Activated T-cell treated with anti-CD3 and anti-CD28 coated beads for 4 hours (primary cell): Measurements from ENCODE around the gene ZNF888.
A peak's percentile ranks its signal among the peaks of the same experiment; 100 is the strongest.
"Not testable (repeated sequence)": the region's sequence is repeated elsewhere in the genome, so short reads cannot be mapped to it uniquely, and the experiment has no call there.

Experiments used
- DNase-seq: peaks from one replicate; pipeline ENCODE4 v3.0.0-alpha.2; 2020

The ZNF888 gene

DNA sequence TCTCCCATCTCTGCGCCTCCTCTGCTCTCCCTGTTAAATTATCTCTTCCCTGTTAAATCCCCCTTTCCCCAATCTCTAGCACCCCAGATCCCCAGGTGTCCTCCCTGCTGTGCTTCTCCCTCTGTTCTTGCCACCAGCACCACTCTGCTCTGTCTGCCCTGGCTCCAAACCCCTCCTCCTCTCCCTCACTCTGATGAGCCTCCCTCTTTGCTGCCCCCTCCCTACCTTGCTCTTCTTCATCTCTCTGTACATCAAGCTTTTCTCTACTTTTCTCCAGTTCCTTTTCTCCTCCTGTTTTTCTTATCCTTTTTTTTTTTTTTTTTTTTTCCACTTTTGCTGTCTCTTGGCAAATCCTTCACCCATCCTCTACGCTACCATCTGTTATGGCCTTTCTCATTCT lies 18.3 kb upstream of the ZNF888 start:
- not testable (repeated sequence) for DNase-seq

DNA sequence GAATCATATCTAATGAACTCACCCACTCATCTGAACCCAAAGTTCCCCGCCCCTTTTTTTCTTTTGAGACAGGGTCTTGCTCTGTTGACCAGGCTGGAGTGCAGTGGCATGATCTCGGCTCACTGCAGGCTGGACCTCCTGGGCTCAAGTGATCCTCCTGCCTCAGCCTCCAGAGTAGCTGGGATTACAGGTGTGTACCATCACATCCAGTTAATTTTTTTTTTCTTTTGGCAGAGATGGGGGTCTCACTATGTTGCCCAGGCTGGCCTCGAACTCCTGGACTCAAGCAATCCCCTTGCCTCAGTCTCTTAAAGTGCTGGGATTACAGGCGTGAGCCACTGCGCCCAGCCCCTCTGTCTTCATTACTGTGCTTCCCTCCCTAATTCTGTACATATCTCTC lies 17.7 kb upstream of the ZNF888 start:
- not testable (repeated sequence) for DNase-seq

DNA sequence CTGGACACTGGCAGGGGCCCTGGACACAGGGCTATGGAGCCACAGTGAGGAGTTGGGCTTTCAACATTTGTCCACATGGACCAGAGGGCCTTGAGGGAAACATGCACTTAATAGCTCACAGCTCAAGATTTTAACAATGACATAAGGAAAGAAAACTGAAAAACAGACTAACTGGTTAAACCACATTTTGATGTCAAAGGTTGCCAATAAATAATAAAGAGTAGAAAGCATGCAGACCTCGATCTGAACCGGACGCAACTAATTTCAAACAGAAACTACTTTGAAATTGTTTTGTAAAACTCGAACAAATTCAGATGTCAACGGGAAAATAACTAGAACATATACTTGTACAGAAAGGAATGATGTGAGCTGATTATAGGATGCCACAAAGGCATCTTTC lies 15.5 kb upstream of the ZNF888 start:
- DNase-seq = no peak

DNA sequence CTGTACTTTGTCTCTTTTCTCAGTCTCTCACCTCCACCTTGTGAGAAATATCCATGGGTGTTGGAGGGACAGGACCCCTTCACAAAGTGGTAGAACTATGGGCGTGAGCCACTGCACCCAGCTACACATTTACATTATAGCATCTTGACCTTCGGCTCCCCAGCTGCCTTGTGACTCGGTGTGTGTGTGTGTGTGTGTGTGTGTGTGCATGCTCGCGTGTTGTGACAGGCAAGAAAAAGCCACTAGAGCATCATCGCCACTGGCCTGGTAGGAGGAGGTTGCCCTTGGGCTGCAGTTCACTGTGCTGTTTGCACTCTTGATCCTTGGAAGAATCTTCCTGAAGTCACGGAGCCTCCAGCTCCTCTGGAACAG lies 13.7 kb upstream of the ZNF888 start:
- DNase-seq = no peak

DNA sequence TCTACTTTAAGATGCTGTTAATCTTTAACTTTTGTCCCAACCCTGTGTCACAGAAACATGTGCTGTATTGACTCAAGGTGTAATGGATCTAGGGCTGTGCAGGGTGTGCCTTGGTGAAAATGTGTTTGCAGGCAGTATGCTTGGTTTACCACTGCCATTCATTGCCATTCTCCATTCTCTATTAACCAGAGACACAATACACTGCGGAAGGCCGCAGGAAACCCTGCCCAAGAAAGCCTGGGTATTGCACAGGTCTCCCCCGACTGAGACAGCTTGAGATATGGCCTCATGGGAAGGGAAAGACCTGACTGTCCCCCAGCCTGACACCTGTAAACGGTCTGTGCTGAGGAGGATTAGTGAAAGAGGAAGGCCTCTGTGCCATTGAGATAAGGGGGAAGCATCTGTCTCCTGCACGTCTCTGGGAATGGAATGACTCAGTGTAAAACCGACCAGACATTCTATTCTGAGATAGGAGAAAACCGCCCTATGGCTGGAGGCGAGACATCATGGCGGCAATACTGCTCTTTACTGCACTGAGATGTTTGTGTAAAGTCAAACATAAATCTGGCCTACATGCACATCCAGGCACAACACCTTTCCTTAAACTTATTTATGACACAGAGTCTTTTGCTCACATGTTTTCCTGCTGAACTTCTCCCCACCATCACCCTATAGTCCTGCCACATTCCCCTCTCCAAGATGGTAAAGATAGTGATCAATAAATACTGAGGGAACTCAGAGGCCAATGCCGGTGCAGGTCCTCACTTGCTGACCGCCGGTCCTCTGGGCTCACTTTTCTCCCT lies 13.1 kb upstream of the ZNF888 start:
- DNase-seq = no peak

DNA sequence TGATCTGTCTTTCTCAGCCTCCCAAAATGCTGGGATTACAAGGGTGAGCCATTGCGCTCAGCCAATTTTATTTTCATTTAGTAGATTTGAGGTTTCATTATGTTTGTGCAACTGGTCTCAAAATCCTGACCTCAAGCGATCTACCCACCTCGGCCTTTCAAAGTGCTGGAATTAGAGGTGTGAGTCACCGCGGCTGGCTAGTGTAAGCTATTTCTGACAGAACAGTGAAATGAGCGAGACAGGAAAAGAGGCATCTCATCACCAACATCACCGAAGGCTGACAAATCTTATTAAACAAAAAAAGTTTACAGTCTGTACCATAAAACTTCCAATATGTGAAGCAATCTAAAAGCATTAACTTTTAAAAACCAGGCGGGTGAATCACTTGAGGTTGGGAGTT lies 12.2 kb upstream of the ZNF888 start:
- no peak for DNase-seq

DNA sequence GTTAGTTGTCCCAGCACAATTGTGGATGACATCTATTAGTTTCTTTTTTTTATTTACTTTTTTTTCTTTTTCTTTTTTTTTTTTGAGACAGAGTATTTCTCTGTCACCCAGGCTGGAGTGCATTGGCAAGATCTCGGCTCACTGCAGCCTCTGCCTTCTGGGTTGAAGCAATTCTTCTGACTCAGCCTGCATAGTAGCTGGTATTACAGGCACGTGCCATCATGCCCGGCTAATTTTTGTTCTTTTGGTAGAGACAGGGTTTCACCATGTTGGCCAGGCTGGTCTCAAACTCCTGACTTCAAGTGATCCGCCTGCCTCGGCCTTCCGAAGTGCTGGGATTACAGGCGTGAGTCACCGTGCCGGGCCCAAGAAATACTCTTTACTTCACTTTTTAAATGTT lies 1.4 kb upstream of the ZNF888 start:
- DNase-seq = not testable (repeated sequence)

DNA sequence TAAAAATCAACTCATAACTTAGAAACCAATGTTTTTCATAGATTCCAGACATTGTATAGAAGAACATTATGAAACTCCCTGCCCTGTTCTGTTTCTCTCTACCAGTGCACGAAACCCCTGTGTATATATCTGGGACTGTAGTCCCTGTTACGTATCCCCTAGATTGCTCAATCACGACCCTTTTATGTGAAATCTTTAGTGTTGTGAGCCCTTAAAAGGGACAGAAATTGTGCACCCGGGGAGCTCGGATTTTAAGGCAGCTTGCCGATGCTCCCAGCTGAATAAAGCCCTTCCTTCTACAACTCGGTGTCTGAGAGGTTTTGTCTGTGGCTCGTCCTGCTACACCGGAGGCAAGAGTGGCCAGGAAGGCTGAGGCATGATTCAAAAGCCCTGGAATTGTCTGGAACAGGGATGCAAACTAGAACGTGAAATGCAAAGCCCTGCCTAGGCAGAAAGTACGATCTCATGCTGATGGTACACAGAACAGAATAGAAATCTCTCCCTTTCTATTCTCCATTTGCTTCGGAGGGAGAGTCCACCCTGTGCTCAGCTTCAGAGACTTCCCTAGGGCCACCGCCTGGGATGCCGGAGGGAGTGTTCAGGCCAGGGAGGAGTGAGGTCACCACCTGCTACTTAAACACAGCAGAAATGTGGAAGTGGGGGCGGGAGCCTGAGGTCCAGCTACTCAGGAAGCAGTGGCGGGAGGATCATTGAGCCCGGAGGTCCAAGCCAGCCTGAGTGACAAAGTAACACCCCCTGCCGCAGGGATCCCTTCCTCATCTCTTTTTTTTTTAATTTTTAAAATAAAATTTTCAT lies 758 bp upstream of the ZNF888 start:
- DNase-seq = no peak

DNA sequence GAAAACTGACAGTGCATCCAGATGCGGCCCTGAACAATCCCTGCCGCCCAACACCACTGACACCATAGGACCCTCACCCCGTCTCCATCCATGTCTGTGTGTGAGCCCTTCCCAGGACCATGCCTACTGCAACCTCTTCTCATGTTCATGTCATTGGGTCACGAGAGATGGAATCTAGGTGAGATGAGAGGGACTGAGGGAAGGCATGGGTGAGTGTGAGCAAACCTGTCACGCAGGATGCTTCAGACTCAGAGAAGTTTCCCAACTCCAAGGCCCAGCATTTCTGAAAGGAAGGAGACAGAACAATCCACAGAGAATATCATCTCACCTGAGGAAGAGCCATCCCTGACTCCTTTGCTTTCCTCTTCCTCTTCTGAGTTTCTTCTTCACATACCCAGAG lies 5.7 kb downstream of the ZNF888 start:
- DNase-seq = no peak

DNA sequence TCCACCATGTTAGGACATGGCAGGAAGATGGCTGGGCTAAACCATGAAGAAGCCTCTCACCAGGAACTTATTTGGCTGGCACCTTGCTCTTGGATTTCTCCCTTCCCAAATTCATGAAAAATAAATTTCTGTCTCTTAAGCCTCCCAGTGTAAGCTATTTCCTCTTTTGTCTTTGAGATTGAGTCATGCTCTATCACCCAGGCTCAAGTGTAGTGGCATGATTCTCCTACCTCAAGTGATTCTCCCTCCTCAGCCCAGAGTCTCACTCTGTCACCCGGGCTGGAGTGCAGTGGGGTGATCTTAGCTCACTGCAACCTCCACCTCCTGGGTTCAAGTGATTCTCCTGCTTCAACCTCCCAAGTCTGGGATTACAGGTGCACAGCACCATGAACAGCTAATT lies 12.6 kb downstream of the ZNF888 start:
- no peak for DNase-seq

DNA sequence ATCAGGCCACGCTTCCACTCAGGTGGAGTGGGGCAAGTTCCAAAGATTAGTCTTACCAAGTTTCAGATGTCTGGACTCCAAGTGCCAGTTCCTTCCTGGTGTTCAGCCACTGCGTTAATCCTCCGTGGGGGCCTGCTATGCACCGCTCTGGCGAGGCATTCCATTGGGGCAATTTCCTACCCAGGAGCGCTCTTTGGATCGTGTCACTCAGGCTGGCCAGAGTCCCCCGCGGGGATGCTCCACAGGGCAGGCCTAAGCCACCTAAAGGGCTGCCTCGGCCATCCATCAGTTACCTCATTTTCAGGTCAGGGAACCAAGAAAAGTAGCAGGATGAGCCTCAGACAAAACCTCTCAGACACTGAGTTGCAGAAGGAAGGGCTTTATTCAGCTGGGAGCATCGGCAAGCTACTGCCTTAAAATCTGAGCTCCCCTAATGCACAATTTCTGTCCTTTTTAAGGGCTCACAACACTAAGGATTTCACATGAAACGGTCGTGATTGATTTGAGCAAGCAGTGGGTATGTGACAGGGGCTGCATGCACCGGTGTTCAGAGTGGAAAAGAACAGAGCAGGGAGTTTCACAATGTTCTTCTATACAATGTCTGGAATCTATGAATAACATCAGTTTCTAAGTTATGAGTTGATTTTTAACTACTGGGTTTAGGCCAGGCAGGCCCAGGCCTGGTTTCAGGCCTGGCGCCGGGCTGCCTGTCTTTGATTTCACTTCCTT lies 19.0 kb downstream of the ZNF888 start:
- DNase-seq = not testable (repeated sequence)

DNA sequence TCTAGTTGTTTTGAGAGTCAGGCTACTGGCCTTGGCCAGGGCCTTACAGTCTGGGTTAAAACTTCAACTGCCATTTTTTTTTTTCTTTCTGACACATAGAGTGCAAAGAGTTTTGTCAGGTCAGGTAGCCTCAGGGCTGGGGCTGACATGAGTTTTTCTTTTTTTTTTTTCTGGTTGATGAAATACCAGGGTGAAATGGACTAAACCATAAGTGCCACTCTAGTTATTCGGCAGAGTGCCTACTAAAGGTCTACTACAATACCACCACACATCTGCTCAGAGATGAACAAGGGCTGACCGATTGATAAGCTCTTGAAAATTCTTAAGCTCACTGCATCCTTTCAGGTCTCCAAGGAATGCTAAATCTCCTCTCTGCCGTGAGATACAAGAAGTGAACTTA lies 21.4 kb downstream of the ZNF888 start:
- no peak for DNase-seq

DNA sequence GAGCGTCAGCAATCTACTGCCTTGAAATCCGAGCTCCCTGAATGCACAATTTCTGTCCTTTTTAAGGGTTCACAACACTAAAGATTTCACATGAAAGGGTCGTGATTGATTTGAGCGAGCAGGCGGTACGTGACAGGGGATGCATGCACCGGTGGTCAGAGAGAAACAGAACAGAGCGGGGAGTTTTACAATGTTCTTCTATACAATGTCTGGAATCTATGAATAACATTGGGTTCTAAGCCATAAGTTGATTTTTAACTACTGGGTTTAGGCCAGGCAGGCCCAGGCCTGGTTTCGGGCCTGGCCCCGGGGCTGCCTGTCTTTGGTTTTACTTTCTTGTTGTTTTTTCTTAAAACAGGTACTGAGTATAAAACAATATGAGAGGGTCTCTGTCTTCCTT lies 24.6 kb downstream of the ZNF888 start:
- DNase-seq = not testable (repeated sequence)

DNA sequence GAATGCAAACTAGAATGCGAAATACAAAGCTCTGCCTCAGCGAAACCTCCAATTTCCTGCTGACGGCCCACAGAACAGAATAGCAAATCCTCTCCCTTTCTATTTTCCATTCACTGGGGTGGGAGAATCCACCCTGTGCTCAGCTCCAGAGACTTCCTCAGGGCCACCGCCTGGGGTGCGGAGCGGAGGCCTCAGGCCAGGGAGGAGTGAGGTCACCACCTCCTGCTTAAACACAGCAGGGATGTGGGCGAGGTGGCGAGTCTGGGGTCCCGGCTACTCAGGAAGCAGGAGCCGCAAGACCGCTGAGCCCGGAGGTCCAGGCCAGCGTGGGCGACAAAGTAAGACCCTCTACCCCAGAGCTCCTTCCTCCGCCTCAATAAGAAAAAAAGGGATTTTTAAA lies 25.1 kb downstream of the ZNF888 start:
- DNase-seq = no peak

DNA sequence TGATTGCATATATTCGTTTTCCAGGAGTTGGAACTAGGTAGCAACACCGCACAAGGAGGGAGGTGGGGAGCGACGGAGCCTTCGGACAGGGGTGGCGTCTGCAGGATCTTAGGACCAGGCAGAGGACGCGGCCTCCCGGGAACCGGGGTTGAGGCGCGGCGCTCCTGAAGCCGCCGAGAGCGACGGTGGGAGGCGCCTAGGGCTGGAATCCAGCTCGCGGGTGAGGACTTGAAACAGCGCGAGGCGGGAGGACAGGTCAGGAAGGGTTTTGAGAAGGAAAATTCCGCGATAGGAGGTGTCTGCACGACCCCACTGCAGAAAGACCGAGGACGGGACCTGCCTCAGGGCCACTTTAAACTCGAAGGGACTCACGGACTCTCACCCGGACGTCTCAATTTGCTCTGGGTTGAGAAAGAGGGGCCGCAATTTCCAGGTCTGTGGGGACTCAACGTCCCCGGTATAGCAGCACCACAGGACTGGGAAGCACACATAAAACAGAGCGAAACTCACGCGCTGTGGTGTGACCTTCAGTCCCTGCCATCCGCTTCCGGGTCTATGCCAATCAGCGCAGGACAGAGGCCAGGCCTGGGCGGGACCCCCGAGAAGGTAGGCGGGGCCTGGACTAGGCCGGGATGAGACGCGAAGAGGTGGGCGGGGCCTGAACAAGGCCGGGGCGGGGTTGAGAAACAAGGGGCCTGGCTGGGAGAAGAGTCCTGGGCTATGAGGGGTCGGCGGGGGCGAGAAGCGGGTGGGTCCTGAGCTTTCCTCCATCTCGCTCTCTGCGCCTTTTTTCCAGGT lies 25.9 kb downstream of the ZNF888 start, which contains the start of gene ZNF320:
Gene ZNF320, minus strand, starts transcription at position 498 of the 798 bp plus-strand sequence. CDS start 7,380 bp downstream, outside the sequence.
- DNase-seq = peak; percentile 90

DNA sequence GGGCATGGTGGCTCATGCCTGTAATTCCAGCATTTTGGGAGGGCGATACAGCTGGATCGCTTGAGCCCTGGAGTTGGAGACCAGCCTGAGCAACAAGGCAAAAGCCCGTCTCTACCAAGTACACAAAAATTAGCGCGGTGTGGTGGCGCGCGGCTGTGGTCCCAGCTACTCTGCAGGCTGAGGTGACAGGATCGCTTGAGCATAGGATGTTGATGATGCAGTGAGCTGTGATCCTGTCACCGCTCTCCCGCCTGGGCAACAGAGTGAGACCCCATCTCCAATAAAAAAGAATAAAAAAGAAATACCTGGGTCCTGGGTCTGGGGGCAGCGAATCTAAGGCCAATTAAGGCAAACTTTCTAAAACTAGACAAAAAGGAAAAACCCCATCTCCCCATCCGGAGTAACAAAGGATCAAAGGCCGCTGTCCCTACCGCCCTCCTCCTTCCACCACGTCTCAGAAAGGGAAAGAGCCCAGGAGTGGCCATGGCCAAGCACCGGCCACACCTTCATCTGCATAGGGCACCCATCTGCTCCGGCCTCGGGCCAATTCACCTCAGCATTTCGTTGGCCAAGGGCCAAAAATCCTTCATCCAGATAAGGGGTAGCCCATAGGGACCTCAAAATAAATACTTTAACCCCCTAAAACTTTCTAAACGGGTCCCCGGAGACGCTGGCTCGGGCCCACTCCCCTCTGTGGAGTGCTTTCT lies 26.6 kb downstream of the ZNF888 start:
- no peak for DNase-seq

DNA sequence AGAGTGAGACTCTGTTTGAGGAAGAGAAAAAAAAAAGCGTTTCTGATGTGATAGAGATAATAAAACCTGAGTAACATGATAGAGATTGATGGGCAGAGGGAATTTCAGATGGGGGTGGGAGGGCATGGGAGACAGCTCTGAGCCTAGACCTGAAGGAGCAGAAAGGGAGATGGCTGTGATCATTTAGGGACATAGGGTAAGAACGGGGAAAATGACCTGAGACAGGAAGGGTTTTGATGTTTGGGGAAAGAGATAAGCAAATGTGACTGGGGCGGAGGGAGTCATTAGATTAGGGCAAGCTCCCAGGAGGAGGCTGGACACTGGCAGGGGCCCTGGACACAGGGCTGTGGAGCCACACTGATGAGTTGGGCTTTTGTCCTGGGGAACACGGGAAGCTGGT lies 31.9 kb downstream of the ZNF888 start:
- DNase-seq = no peak

DNA sequence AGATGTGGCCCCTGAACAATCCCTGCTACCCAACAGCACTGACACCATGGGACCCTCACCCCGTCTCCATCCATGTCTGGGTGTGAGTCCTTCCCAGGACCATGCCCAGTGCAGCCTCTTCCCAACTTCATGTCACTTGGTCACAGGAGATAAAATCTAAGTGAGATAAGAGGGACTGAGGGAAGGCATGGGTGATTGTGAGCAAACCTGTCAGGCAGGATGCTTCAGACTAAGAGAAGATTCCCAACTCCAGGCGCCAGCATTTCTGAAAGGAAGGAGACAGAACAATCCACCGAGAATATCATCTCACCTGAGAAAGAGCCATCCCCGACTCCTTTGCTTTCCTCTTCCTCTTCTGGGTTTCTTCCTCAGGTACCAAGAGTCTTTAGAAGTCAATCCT lies 33.3 kb downstream of the ZNF888 start:
- DNase-seq = no peak

DNA sequence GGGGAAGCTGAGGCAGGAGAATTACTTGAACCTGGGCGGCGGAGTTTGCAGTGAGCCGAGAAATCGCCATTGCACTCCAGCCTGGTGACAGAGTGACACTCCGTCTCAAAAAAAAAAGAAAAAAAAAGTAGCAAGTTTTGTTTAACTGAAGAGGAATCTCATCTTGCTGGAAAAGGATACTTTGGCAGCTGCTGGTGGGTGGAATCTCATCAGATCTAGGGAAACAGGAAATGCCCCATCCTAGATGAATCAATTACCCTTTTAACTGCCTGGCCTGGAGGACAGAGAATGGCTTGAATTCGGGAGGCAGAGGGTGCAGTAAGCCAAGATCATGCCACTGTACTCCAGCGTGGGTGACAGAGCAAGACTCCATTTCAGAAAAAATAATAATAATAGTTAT lies 34.2 kb downstream of the ZNF888 start:
- no peak for DNase-seq

DNA sequence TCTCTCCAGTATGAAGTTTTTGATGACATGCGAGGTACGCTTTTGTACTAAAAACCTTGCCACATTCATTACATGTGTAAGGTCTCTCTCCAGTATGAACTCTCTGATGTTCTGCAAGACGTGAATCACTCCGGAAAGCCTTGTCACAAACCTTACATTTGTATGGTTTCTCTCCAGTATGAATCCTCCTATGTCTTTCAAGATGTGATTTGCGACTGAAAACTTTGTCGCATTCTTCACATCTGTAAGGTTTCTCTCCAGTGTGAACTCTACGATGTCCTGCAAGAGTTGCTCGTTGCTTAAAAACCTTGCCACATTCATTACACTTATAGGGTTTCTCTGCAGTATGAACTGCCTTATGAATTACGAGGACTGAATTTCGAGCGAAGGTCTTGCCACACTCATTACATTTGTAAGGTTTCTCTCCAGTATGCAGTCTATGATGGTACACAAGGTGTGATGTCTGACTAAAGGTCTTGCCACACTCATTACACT lies 42.3 kb downstream of the ZNF888 start:
- DNase-seq = no peak

DNA sequence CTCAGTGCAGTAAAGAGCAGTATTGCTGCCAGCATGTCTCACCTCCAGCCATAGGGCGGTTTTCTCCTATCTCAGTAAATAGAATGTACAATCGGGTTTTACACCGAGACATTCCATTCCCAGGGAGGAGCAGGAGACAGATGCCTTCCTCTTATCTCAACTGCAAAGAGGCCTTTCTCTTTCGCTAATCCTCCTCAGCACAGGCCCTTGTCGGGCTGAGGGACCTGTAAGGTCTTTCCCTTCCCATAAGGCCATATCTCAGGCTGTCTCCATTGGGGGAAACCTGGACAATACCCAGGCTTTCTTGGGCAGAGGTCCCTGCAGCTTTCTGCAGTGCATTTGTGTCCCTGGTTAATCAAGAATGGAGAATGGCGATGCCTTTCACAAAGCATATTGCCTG lies 50.2 kb downstream of the ZNF888 start:
- DNase-seq = not testable (repeated sequence)

DNA sequence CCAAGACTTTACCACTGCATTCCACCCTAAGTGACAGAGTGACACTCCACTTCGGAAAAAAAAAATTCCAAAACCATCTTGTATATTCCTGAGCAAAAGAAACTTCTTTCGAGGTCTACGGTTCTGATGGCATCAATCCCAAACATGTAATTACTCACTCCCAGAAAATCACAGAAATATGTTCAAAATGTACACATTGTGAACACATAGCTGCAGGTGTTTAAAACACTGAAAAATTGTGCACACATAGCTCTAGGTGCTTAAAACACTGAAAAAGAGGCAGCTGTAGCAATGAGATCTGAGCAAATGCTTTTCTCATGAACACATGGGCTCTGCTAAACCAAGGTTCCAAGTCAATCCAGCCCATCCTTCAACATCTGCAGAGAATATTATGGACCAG lies 51.8 kb downstream of the ZNF888 start:
- no peak for DNase-seq
